ENCODE results near the gene RASSF10. TPM values are rescaled to one million over a fixed set of nuclear protein-coding genes. Genes with fewer than 3 reads are reported as not detected.

RASSF10 gene
- total RNA-seq, 1 donor from 2014 or later = 0.25 TPM

DNA sequence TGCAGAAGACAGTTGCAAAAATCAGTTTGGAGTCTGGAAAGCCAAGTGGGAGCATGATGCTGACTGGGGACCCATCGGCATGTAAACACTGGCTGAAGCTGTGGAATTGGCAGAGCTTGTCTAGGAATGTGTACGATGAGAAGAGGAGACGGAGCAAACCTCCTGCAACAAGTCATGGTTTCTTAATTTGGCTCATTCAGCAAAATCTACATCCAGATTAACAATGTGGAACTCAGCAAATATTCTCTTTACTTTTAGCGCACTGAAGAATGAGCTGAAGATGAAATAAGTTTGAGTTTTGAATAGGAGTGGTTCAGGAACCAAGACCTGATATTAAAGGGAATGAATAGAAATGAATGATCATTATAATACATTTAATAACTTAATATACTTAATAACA, 26.6 kb downstream of the RASSF10 start:
- TF ChIP-seq, protein P1, sequence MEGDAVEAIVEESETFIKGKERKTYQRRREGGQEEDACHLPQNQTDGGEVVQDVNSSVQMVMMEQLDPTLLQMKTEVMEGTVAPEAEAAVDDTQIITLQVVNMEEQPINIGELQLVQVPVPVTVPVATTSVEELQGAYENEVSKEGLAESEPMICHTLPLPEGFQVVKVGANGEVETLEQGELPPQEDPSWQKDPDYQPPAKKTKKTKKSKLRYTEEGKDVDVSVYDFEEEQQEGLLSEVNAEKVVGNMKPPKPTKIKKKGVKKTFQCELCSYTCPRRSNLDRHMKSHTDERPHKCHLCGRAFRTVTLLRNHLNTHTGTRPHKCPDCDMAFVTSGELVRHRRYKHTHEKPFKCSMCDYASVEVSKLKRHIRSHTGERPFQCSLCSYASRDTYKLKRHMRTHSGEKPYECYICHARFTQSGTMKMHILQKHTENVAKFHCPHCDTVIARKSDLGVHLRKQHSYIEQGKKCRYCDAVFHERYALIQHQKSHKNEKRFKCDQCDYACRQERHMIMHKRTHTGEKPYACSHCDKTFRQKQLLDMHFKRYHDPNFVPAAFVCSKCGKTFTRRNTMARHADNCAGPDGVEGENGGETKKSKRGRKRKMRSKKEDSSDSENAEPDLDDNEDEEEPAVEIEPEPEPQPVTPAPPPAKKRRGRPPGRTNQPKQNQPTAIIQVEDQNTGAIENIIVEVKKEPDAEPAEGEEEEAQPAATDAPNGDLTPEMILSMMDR (IDR thresholded peaks at IDR 0.05; ENCODE audit: borderline replicate concordance) = no peak
- Histone ChIP-seq H3K9me3 (replicated peaks) (no peaks in the 10 kb centered on the region), H3K36me3 (no peaks in the 10 kb centered on the region), H3K4me3 (no peak overlapping the region), H3K4me1 (peaks cover 34% of the 10 kb centered on the region), H3K27me3 (ENCODE audit: low read depth) (peaks cover 22% of the 10 kb centered on the region), H3K27ac (replicated peaks) (no peak overlapping the region)
- intact Hi-C loops (cut with micrococcal nuclease) = no loop called here
- no peak for DNase-seq

DNA sequence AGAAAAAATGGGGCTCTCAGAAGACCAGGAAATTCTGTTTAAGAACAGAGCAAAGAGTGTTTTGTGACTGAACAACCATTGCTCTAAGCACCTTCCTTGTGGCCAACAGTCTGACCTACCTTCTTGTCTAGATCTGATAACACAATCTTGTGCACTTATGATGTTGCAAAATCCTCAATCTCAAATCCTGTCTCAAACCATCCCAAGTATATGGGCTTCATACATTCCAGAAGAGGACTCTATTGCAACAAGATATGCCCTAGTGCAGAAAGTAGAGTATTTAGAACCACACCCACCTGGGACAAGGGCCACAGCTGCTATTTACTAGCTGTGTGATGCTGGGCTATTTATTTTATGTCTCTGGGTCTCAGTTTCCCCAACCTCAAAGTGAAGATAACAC, 27.1 kb downstream of the RASSF10 start:
- no peak for DNase-seq
- TF ChIP-seq, protein P1 (IDR thresholded peaks at IDR 0.05; ENCODE audit: borderline replicate concordance) = no peak
- intact Hi-C loops (cut with micrococcal nuclease) = no loop called here
- Histone ChIP-seq H3K27me3 (ENCODE audit: low read depth) (peaks cover 22% of the 10 kb centered on the region), H3K9me3 (replicated peaks) (no peaks in the 10 kb centered on the region), H3K36me3 (no peaks in the 10 kb centered on the region), H3K4me1 (peaks cover 29% of the 10 kb centered on the region), H3K27ac (replicated peaks) (no peak overlapping the region), H3K4me3 (no peak overlapping the region)

DNA sequence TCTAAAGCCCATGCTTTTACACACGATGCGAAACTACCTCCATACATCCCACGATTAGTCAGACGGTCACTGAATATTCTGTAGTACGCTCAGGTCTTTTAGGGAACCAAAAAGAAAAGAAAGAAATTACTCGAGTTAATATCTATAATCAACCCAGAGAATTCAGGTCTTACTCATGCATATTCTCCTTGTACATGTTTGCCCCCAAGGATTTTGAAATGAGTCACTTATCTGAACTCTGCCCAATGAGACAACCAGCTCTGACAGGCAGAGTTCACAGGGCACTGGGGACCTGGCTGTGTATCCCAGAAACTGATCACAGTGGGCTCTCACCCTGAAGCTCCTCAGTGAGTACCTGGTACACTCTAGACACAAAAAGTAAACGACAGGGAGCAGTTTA, 29.2 kb downstream of the RASSF10 start:
- no peaks in the 10 kb centered on the region for H3K36me3 ChIP-seq
- peaks cover 11% of the 10 kb centered on the region for H3K4me1 ChIP-seq
- intact Hi-C loops (cut with micrococcal nuclease) = no loop called here
- TF ChIP-seq, protein P1 (IDR thresholded peaks at IDR 0.05; ENCODE audit: borderline replicate concordance) = no peak
- no peaks in the 10 kb centered on the region for H3K9me3 ChIP-seq (replicated peaks)
- H3K27me3 ChIP-seq (ENCODE audit: low read depth) = peaks cover 28% of the 10 kb centered on the region
- no peak overlapping the region for H3K27ac ChIP-seq (replicated peaks)
- no peak overlapping the region for H3K4me3 ChIP-seq
- DNase-seq = no peak

DNA sequence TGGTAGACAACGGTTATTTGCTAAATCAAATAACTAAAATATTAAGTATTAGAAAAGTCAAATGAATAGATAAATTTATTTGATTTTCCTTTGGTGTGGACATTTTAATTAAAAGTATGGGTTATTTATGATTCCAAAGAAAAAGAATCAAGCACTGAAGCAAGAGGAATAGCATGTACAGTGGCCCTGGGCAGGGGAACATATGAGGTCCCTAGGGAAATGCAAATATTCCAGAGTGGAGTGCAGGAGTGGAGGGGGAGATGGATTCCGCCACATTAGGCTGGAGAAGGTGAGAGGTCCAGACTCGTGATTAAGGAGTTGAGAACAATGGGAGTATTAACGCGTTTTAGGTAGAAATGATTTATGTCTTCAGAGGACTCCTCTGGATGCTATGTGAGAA, 30.0 kb downstream of the RASSF10 start:
- Histone ChIP-seq H3K27ac (replicated peaks) (no peak overlapping the region), H3K4me3 (no peak overlapping the region), H3K36me3 (no peaks in the 10 kb centered on the region), H3K27me3 (ENCODE audit: low read depth) (peaks cover 36% of the 10 kb centered on the region), H3K9me3 (replicated peaks) (no peaks in the 10 kb centered on the region), H3K4me1 (peaks cover 3% of the 10 kb centered on the region)
- intact Hi-C loops (cut with micrococcal nuclease) = no loop called here
- TF ChIP-seq, protein P1 (IDR thresholded peaks at IDR 0.05; ENCODE audit: borderline replicate concordance) = no peak
- DNase-seq = no peak

DNA sequence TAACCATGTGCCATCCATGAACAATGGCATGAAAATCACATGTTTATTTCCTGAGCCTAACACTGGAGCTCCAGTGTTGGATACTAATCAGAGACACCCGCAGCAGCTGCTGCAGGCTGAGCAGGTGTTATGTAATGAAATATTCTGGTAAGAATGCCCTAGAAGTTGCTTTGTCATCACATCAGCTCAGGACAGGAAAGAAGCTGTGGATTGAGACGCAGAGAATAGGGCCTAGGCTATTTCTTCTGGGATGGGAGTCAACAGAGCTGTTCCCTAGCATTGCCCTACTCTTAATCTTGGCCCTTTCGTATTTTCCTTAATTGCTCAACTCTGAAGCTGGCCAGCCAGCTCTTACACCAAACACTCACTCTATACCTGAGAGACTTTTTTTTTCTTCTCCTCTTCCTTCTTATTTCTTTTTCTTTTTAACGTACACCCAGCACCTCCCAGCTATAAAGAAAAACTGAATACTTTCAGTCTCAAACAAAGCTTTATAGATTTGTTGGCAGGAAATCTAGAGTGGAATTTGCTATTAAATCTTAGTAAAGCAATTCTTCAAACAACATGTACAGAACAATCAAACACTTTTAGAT, 31.9 kb downstream of the RASSF10 start:
- Histone ChIP-seq H3K4me1 (no peaks in the 10 kb centered on the region), H3K27ac (replicated peaks) (no peak overlapping the region), H3K27me3 (ENCODE audit: low read depth) (peaks cover 28% of the 10 kb centered on the region), H3K9me3 (replicated peaks) (no peaks in the 10 kb centered on the region), H3K4me3 (no peak overlapping the region), H3K36me3 (no peaks in the 10 kb centered on the region)
- no peak for DNase-seq
- intact Hi-C loops (cut with micrococcal nuclease) = no loop called here
- TF ChIP-seq, protein P1 (IDR thresholded peaks at IDR 0.05; ENCODE audit: borderline replicate concordance) = no peak
